Mesenchymal stem cell (in vitro differentiated cells and primary cell): Measurements from ENCODE around the gene CACNA1C.

Experiments used
- DNase-seq: peaks from one replicate; pipeline ENCODE4 v3.0.0-alpha.2; 2013
- H2AFZ ChIP-seq: one replicate; pipeline ENCODE4 v1.6.1; 2013; ENCODE audit warnings: low read depth, mild to moderate bottlenecking, control low read depth, inconsistent platforms, low read length, moderate library complexity
- H2AK5ac ChIP-seq: 2 replicates; pipeline ENCODE4 v1.6.1; 2013; ENCODE audit warnings: low read length, moderate library complexity, mild to moderate bottlenecking, inconsistent platforms; ENCODE audit not compliant: severe bottlenecking
- H2BK120ac ChIP-seq: one replicate; pipeline ENCODE4 v1.6.1; 2013; ENCODE audit warnings: low read depth, mild to moderate bottlenecking, inconsistent platforms, low read length, moderate library complexity
- H2BK12ac ChIP-seq, 2 experiments: one replicate each; pipeline ENCODE4 v1.6.1; 2013; ENCODE audit warnings: inconsistent platforms in 2 of 2, low read length in 2 of 2, mild to moderate bottlenecking in 2 of 2, moderate library complexity in 2 of 2, control low read depth in 1 of 2
- H2BK15ac ChIP-seq: one replicate; pipeline ENCODE4 v1.6.1; 2013; ENCODE audit warnings: mild to moderate bottlenecking, low read depth, inconsistent platforms; ENCODE audit not compliant: poor library complexity, severe bottlenecking
- H2BK5ac ChIP-seq: 2 replicates; pipeline ENCODE4 v1.6.1; 2013; ENCODE audit warnings: low read depth, mild to moderate bottlenecking, low read length, control low read depth, inconsistent platforms; ENCODE audit not compliant: poor library complexity, severe bottlenecking
- H3K14ac ChIP-seq, 2 experiments: one replicate each; pipeline ENCODE4 v1.6.1; 2013; ENCODE audit warnings: inconsistent platforms in 2 of 2, low read length in 2 of 2, control low read depth in 1 of 2, mild to moderate bottlenecking in 1 of 2, moderate library complexity in 1 of 2
- H3K18ac ChIP-seq, 2 experiments: one replicate each; pipeline ENCODE4 v1.6.1; 2013; ENCODE audit warnings: inconsistent platforms in 2 of 2, low read length in 2 of 2, control low read depth in 1 of 2, low read depth in 1 of 2, mild to moderate bottlenecking in 1 of 2
- H3K23ac ChIP-seq, 2 experiments: one replicate each; pipeline ENCODE4 v1.6.1; 2013; ENCODE audit warnings: inconsistent platforms in 2 of 2, low read length in 2 of 2, mild to moderate bottlenecking in 2 of 2, moderate library complexity in 2 of 2, control low read depth in 1 of 2
- H3K27ac ChIP-seq: 2 replicates; pipeline ENCODE4 v1.5.1; 2013; ENCODE audit warnings: mild to moderate bottlenecking, moderate library complexity, low read length, control low read depth, inconsistent platforms; ENCODE audit not compliant: poor library complexity, severe bottlenecking
- H3K27me3 ChIP-seq, 2 experiments: 2 replicates each; pipeline versions ENCODE4 v1.6.1 to v1.7.0; 2013; ENCODE audit warnings: low read length in 2 of 2, mild to moderate bottlenecking in 2 of 2, moderate library complexity in 2 of 2, control low read depth in 1 of 2, inconsistent platforms in 1 of 2; ENCODE audit not compliant: control insufficient read depth in 1 of 2, insufficient read depth in 1 of 2
- H3K36me3 ChIP-seq, 2 experiments: 2 replicates each; pipeline versions ENCODE4 v1.6.1 to v1.7.0; 2013; ENCODE audit warnings: low read length in 2 of 2, control low read depth in 1 of 2, inconsistent platforms in 1 of 2, low read depth in 1 of 2, mild to moderate bottlenecking in 1 of 2; ENCODE audit not compliant: insufficient read depth in 2 of 2, control insufficient read depth in 1 of 2
- H3K4ac ChIP-seq, 2 experiments: one replicate each; pipeline ENCODE4 v1.6.1; 2013; ENCODE audit warnings: inconsistent platforms in 2 of 2, low read length in 2 of 2, mild to moderate bottlenecking in 2 of 2, moderate library complexity in 2 of 2, control low read depth in 1 of 2, low read depth in 1 of 2
- H3K4me1 ChIP-seq: 2 replicates; pipeline ENCODE4 v1.6.1; 2013; ENCODE audit warnings: low read depth, low read length, control low read depth; ENCODE audit not compliant: control insufficient read depth, insufficient read depth
- H3K4me2 ChIP-seq: 2 replicates; pipeline ENCODE4 v1.6.1; 2013; ENCODE audit warnings: low read length, mild to moderate bottlenecking, inconsistent platforms; ENCODE audit not compliant: poor library complexity, severe bottlenecking
- H3K4me3 ChIP-seq, 2 experiments: 2 replicates each; pipeline versions ENCODE4 v1.5.1 to v1.7.0; 2013; ENCODE audit warnings: low read length in 2 of 2, mild to moderate bottlenecking in 2 of 2, control low read depth in 1 of 2, low read depth in 1 of 2; ENCODE audit not compliant: insufficient read depth in 1 of 2
- H3K79me1 ChIP-seq: replicated peaks from 2 replicates; pipeline ENCODE4 v1.6.1; 2013; ENCODE audit warnings: mild to moderate bottlenecking, control low read depth, low read length, inconsistent platforms; ENCODE audit not compliant: poor library complexity, severe bottlenecking
- H3K9ac ChIP-seq: 2 replicates; pipeline ENCODE4 v1.7.0; 2013; ENCODE audit warnings: mild to moderate bottlenecking, low read length, moderate library complexity
- H3K9me3 ChIP-seq: 2 replicates; pipeline ENCODE4 v1.7.0; 2013; ENCODE audit warnings: mild to moderate bottlenecking, low read length; ENCODE audit not compliant: control insufficient read depth
- H4K8ac ChIP-seq: one replicate; pipeline ENCODE4 v1.6.1; 2013; ENCODE audit warnings: inconsistent platforms, mild to moderate bottlenecking, low read length, moderate library complexity
- H4K91ac ChIP-seq: one replicate; pipeline ENCODE4 v1.6.1; 2013; ENCODE audit warnings: mild to moderate bottlenecking, low read length, inconsistent platforms
- WGBS: methylation state at CpG from one replicate; pipeline ENCODE4 v1.1.7; 2013; ENCODE audit warnings: mixed read lengths; 5-methylcytosine and 5-hydroxymethylcytosine counted together

CACNA1C gene

DNA sequence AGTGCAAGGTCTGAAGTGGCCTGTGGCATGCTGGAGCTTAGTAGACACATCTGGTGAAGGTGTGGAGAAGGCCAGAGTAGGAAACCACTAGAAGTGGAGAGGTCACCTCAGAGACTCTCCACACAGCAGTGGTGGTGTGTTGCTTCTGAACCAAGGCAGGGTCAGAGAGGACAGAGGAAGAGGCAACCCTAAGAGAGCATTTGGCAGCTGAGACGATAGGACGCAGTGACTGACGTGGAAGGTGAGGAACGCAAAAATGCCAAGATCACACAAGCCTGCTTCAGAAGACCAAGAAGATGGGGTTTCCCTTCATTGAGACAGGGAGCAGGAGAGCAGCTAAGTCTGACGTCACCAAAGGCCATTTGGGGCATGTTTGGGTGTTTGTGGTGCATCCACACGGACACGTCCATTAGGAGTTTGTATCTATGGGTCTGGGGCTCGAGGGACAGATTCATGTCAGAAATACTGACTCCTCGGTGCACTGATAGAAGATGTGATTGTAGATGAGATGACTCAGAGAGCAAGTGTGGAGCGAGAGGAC, 338.1 kb downstream of the CACNA1C start:
- DNase-seq = no peak
- H3K79me1 ChIP-seq = no peaks in the 10 kb centered on the region
- H3K18ac ChIP-seq = no peak overlapping the region
- H2AK5ac ChIP-seq = no peak overlapping the region
- no peak overlapping the region for H2BK120ac ChIP-seq
- no peak overlapping the region for H2BK5ac ChIP-seq
- no peak overlapping the region for H4K8ac ChIP-seq
- H3K4ac ChIP-seq = no peak overlapping the region
- 92% methylated on average over 10 of the region's 10 CpGs for WGBS
- no peak overlapping the region for H2BK12ac ChIP-seq
- no peak overlapping the region for H3K14ac ChIP-seq
- H3K9ac ChIP-seq = no peak overlapping the region
- no peak overlapping the region for H3K27ac ChIP-seq
- no peak overlapping the region for H4K91ac ChIP-seq
- no peak overlapping the region for H3K4me3 ChIP-seq
- no peaks in the 10 kb centered on the region for H3K9me3 ChIP-seq
- H3K27me3 ChIP-seq = peaks cover 0 to 22% of the 10 kb centered on the region in 2 experiments
- no peak overlapping the region for H3K23ac ChIP-seq
- H3K4me1 ChIP-seq = no peaks in the 10 kb centered on the region
- H3K36me3 ChIP-seq = no peaks in the 10 kb centered on the region
- no peak overlapping the region for H2AFZ ChIP-seq
- H2BK15ac ChIP-seq = no peak overlapping the region
- H3K4me2 ChIP-seq = no peak overlapping the region

DNA sequence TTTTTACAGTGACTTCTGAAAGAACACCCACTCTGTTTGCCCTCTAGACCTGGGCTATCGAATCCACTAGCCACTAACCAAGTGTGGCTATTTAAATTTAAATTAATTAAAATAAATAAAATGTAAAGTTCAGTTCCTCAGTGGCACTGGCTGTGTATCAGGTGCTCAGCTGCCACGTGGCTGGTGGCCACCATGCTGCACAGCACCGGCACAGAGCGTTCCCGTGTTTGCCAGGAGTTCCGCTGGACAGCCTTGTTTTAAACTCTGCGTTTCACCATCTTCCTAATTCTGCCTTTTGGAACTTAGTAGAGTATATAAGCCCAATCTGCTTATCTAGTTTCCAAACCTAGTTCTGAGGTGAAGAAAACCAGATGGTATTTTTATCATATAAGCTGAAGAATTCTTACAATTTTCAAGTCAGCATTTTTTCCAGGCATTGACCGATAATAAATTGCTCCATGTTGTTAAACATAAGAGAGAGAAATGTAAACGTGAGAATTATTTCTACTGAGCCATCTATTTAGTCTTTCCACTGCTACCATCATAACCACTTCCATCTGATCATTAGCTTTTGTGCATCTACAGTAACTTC, 339.0 kb downstream of the CACNA1C start:
- Histone ChIP-seq H2BK120ac (no peak overlapping the region), H3K4me1 (no peaks in the 10 kb centered on the region), H3K18ac (no peak overlapping the region), H3K27me3 (peaks cover 0 to 18% of the 10 kb centered on the region in 2 experiments), H3K9me3 (no peaks in the 10 kb centered on the region), H3K27ac (no peak overlapping the region), H3K4ac (no peak overlapping the region), H3K14ac (no peak overlapping the region), H3K4me3 (no peak overlapping the region), H2BK5ac (no peak overlapping the region), H2BK15ac (no peak overlapping the region), H2BK12ac (no peak overlapping the region), H3K9ac (no peak overlapping the region), H3K23ac (no peak overlapping the region), H4K91ac (no peak overlapping the region), H3K4me2 (no peak overlapping the region), H2AFZ (no peak overlapping the region), H2AK5ac (no peak overlapping the region), H4K8ac (no peak overlapping the region), H3K36me3 (no peaks in the 10 kb centered on the region), H3K79me1 (no peaks in the 10 kb centered on the region)
- no peak for DNase-seq
- WGBS = 87% methylated on average over 7 of the region's 9 CpGs

GRCh38 chr12:2393016-2393415, 340.2 kb downstream of the CACNA1C start:
- DNase-seq = no peak
- Histone ChIP-seq H3K9me3 (no peaks in the 10 kb centered on the region), H3K4me3 (no peak overlapping the region), H2AFZ (no peak overlapping the region), H3K14ac (peak overlapping the region in 1 of 2 experiments; percentile 64), H4K8ac (no peak overlapping the region), H3K23ac (no peak overlapping the region), H2BK15ac (no peak overlapping the region), H2BK120ac (no peak overlapping the region), H4K91ac (peak overlapping the region; percentile 9), H3K27ac (no peak overlapping the region), H3K4ac (no peak overlapping the region), H3K79me1 (no peaks in the 10 kb centered on the region), H3K18ac (no peak overlapping the region), H2AK5ac (no peak overlapping the region), H3K36me3 (no peaks in the 10 kb centered on the region), H3K9ac (no peak overlapping the region), H2BK5ac (no peak overlapping the region), H3K27me3 (peaks cover 0 to 15% of the 10 kb centered on the region in 2 experiments), H3K4me1 (no peaks in the 10 kb centered on the region), H3K4me2 (no peak overlapping the region), H2BK12ac (no peak overlapping the region)
- WGBS = 74% methylated on average over 4 of the region's 4 CpGs

DNA sequence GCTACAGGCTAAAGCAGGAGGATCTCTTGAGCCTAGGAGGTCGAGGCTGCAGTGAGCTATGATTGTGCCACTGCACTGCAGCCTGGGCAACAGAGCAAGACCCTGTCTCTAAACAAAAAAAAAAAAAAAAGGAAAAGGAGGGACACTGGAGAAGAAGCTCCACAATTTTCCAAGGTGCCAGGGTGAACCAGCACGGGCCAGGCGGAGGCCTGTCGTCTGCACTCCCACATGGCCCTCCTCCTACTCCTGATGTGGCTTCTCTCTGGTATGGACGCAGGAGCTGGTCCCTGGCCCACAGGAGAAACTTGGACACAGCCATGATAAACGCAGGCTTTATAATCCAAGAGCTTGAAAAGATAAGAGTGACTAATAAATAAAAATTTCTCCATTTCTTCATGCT, 341.2 kb downstream of the CACNA1C start:
- H3K9me3 ChIP-seq = no peaks in the 10 kb centered on the region

More for the DNA sequence above, 341.2 kb downstream of the CACNA1C start:
- Histone ChIP-seq H2AK5ac (no peak overlapping the region), H2BK120ac (no peak overlapping the region), H2AFZ (no peak overlapping the region), H3K4me1 (no peaks in the 10 kb centered on the region), H3K27me3 (peaks cover 0 to 17% of the 10 kb centered on the region in 2 experiments), H3K4me3 (no peak overlapping the region), H3K18ac (no peak overlapping the region), H2BK12ac (no peak overlapping the region), H3K4me2 (no peak overlapping the region), H4K8ac (no peak overlapping the region), H3K36me3 (no peaks in the 10 kb centered on the region), H3K79me1 (no peaks in the 10 kb centered on the region), H3K23ac (no peak overlapping the region), H3K4ac (no peak overlapping the region), H3K9ac (no peak overlapping the region), H2BK5ac (no peak overlapping the region), H4K91ac (no peak overlapping the region), H3K14ac (no peak overlapping the region), H2BK15ac (no peak overlapping the region), H3K27ac (no peak overlapping the region)
- 93% methylated on average over 5 of the region's 6 CpGs for whole genome bisulfite sequencing
- DNase-seq = no peak
